GM19467 (cell line): ENCODE results near the gene RAB38.

Source experiments
- ATAC-seq: cut with Tn5 transposase; IDR thresholded peaks from one replicate; pipeline ENCODE4 v1.9.1; 2021; ENCODE audit warnings: mild to moderate bottlenecking, moderate library complexity; ENCODE audit not compliant: unreplicated experiment

The RAB38 gene

GRCh38 chr11:88174709-88175568, at the start of gene RAB38:
Gene RAB38, minus strand, starts transcription at chr11:88175443. Its CDS starts 59 bp downstream, at chr11:88175384.
- ATAC-seq: peak; percentile 39

DNA sequence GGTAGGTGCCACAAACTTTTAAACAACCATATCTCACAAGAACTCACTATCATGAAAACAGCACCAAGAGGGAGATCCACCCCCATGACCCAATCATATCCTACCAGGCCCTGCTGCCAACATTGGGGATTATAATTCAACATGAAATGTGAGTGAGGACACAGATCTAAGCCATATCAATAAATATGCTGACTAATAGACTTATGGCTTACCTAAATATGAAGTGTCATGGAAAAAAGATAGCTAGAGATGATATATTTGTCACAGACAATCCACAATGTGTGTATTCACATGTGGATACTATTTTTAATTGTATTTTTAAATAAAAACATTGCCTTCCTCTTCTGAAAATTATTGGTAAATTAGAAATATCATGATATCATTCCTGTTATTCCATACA, 38.2 kb upstream of the RAB38 start:
- ATAC-seq: no peak

DNA sequence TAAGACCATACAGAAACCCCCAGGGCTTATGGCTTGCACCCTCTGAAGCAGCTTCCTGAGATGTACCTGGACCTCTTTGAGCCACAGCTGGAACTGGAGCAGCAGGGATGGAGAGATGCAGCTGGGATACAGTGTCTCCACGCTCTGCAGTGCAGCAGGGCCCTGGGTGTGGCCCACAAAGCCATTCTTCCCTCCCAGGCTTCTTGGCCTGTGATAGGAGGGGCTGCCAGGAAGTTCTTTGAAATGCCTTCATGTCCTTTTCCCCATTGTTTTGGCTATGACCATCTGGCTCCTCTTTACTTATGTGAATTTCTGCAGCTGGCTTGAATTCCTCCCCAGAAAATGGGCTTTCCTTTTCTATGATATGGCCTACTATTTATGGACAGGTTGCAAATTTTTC, 37.1 kb upstream of the RAB38 start:
- ATAC-seq: no peak

DNA sequence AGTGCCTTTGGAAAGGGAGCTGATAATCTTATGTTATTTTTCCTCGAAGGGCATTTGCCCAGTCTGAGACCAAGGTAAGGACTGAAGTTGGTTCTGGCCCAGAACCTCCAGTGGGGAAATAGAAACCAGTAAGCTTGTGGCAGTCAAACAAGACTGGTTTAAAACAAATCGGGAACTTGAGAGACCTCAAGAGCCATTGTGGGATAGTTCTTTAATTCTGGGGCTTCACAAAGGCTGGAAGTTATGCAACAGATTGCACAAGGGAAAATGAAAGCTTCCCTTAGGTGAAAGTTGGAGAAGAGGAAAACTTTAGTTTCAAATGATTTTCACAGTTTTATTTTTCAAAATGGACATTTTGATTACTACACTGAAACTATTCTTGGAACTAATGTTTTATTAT, 33.5 kb upstream of the RAB38 start:
- ATAC-seq: no peak

DNA sequence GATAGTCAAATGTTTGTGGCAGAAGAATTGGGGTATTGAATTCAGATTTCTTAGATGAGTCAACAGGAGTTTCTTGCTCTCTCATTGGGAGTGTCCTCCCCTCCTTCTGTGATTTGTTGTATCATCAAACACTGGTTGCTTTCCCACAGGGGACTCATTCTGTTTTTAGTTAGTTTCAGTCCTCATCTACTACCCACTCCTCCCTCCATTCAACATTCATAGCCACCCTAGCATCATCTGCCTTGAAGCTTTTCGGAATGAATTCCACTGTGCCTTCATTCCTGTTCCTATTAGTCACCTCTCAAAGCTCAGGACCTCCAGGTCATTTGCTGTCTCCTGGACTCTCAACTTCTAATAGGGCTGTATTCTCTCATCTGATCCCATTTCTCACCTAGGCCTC, 31.5 kb upstream of the RAB38 start:
- ATAC-seq: peak; percentile 50

- ATAC-seq: no peak
Observed at GRCh38 chr11:88204353-88204752, 29.1 kb upstream of the RAB38 start.

- no peak for ATAC-seq
Observed at GRCh38 chr11:88203604-88204003, 28.4 kb upstream of the RAB38 start.

- ATAC-seq: no peak
Observed at GRCh38 chr11:88202498-88202897, 27.3 kb upstream of the RAB38 start.

- no peak for ATAC-seq
Observed at GRCh38 chr11:88196393-88196792, 21.1 kb upstream of the RAB38 start.

DNA sequence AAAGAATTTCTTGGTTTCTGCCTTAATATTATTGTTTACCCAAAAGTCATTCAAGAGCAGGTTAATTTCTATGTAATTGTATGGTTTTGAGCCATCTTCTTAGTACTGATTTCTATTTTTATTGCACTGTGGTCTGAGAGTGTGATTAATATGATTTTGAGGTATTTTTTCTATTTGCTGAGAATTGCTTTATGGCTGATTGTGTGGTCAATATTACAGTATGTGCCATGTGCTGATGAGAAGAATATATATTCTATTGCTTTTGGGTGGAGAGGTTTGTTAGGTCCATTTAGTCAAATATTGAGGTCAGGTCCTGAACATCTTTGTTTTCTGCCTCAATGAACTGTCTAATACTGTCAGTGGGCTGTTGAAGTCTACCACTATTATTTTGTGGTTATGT, 20.7 kb upstream of the RAB38 start:
- no peak for ATAC-seq

DNA sequence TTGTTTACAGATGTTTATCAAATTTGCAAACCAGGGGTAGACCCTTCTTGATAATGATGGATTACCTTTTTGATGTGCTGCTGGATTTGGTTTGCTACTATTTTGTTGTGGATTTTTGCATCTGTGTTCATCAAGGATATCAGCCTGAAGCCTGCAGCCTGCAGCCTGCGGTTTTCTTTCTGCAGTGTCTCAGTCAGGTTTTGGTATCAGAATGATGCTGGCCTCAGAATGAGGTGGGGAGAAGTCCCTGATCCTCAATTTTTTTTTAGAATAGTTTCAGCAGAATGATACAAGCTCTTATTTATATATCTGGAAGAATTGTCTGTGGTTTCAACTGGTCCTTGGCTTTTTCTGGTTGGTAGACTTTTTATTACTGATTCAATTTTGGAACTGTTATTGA, 19.7 kb upstream of the RAB38 start:
- peak; percentile 60 for ATAC-seq

DNA sequence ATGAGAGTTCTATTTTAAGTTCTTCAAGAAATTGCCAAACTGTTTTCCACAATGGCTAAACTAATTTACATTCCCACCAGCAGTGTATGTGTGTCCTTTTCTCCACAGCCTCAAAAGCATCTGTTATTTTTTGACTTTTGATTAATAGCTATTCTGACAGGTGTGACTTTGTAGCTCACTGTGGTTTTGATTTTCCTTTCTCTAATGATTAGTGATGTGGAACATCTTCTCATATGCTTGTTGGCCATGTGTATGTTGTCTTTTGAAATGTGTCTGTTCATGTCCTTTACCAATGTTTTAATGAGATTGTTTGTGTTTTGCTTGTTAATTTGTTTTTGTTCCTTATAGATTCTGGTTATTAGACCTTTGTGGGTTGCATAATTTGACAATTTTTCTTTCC, 18.0 kb upstream of the RAB38 start:
- no peak for ATAC-seq

- no peak for ATAC-seq
Observed at GRCh38 chr11:88188932-88189253, 13.7 kb upstream of the RAB38 start.

DNA sequence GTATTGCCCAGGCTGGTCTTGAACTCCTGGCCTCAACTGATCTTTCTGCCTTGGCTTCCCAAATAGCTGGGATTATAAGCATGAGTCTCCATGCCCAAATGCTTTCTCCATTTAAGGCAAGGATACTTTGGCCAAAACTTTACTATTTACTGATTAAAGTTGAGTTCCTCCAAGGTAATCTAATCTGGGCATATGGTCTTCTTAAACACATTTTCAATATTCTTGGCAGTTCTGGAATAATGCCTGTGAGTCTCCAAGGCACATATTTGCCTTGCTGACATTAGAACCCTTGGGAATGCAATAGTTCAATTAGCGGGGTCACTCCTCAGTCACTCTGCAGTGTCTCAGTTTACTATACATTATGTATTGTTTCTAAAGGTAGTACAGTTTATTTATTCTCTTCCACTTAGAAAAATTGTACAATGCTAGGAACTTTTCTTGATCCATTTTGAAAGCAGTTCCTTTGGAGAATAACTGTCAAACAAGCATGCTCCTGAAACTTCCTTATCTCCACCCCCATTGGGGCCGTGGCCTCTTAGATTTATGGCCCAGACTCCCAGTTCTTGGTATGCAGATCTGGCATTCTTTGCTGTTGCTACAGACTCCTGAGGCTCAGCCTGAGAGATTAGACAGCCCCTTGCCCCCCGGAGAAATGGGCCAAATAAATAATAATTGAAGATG, 13.1 kb upstream of the RAB38 start:
- ATAC-seq: no peak

DNA sequence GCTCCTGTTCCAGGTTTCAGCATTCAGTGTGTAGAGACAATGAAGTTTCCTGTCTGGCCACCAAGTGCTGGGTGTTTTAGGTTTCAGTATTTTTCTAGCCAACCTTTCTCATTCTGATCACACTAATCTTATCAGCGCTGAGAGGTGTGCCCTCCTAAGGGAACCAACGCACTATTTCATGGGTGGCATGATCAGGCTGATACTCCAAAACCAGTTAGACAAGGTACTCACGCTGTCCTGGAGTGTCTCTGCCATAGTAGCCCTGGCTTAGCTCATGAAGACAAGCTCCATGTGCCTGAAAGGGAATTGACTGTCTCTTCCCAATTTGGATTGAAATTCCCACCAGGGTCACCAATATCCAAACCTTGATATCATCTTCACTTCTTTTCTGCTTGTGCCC, 8.0 kb upstream of the RAB38 start:
- ATAC-seq: no peak

DNA sequence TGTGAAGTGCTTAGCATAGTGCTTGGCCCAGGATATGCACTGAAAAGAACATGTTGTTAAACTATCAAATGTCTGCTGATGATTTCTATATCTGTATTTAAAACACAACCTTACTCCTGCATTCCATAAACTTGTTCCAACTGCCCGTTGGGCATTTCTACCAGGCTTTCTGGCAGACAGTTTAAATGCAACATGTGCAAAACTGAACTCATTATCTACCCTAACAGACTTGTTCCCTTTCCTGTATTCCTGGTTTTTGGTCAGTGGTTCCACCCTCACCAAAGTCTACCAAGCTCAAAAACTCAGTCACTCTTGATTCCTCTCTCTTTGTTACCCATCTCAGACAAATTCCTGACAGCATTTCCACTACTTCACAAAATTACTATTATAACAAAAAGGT, 6.5 kb upstream of the RAB38 start:
- ATAC-seq: no peak

DNA sequence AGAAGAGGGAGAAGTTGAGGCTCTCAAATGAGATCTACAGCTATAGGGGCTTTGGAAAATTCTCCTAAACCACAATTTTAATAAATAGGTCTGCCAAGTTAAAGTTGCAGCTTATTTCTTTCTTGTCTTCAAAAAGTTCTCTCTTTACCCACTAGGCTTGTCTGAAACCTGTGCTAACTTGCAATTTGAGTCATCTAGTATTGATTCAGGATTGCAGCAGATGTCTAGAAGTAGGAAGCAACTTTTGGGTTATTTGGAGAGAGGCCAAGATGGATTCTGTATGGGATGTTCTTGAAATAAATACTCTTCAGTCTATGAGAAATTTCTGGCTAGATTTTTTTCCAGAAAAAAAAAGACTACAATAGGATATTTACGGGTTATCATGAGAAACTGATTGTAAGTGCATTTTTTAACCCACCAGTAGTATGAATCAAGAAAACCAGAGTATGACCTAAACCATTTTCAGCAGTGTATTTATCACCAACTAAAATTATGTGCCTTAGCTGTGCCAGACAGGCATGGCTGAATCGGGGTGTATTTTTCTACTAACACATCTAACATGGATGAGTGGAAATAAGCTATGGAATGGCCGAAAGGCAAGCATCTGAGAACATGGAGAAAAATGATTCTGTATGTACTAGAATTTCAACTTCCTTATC, 4.9 kb upstream of the RAB38 start:
- peak; percentile 39 for ATAC-seq

DNA sequence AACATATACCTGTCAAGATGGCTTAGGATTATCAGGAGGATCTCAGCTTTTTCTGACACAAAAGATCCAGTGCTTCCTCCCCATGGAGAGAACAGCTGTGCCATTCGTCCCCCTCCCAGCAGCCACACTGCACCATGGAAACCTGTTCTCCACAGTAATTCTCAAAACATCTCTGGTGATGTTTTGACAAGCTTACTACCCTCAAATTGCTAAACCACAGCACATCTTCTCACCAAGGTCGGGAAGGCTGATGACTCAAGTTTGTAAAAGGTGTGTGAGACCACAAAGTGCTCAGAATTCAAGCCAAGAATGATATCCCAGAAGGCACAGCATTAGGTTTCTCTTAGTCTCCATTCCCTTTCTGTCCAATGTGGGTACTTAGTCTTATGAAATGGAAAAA, 3.9 kb upstream of the RAB38 start:
- peak; percentile 54 for ATAC-seq

DNA sequence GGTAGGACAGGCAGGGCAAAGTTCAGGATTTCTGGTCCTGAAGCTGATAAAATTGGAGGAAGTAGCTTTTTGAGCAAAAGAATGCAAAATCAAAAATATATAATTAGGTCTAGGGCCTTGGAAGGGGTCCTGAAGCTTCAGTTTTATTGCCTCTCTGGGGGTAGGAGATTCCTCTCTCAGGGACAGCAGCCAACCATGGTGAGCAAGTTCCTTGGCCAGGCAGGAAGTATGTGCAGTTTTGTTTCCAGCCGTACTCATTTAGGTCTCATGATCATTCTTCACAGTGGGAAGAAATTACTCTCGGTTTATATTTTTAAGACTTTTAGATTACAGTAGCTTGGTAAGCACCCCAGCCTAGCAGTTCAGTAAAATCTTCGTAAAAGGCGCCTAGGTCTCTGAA, 2.9 kb upstream of the RAB38 start:
- ATAC-seq: no peak

DNA sequence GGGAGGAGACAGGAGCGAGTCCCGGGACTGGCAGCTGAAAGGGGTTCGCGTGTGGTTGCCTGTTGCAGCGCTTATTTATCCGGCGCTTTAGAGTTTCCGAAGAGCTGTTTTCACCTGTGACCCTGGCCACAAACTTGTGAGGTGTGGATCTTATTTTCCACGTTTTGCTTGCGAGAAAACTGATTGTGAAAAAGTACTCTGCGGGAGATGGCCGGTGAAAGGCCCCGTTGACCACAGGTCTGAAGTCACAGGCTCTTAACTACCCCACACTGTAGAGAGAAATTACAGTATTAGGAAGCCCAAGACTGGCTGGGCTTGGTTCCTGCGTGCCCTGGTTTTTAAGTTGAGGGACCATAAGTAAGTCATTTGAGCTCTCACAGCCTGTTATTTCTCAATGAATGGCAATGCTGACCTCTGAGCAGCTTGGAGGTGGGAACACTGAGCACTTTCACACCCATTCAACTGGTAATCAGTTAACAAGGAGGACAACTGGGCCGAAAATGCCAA, 379 bp upstream of the RAB38 start:
- ATAC-seq: no peak

DNA sequence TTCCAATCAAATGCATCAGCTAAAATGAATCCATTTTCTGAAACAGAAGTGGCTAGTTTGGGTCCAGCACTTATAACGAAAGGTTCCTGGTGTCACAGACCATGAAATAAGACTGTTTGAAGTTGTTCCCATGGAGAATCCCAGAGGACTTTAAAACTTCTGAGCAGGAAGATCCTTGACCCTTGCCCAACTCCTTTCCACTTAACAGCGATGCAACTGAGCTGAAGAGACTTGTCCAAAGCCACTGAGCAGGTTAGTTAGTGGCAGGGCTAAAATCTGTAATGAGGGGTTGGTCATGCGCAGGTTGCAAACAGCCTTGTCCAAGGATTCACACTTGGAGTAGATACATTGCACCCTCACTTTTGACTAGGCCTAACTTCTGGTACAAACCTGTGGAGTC, 1.3 kb downstream of the RAB38 start:
- ATAC-seq: no peak

- no peak for ATAC-seq
Observed at GRCh38 chr11:88171982-88172381, 3.3 kb downstream of the RAB38 start.
